SK-N-SH (cell line): ENCODE results near the gene DOCK4.

Source experiments
- CTCF ChIP-seq: fragments of 200-600 bp; sonication (generic); IDR thresholded peaks from 2 replicates; pipeline ENCODE4 v1.6.1; 2017; ENCODE audit warnings: antibody characterized with exemption, mild to moderate bottlenecking, moderate library complexity
- EP300 ChIP-seq, 2 experiments: IDR thresholded peaks; 2 replicates each; pipeline versions ENCODE4 v1.4.0 to v1.6.1; 2012; ENCODE audit warnings: borderline replicate concordance in 1 of 2, low read depth in 1 of 2, low read length in 1 of 2
- NRF1 ChIP-seq: IDR thresholded peaks from 2 replicates; pipeline ENCODE4 v1.6.1; 2012; ENCODE audit warnings: low read depth, mild to moderate bottlenecking, low read length
- POLR2AphosphoS5 ChIP-seq: IDR thresholded peaks from 2 replicates; pipeline ENCODE4 v1.6.1; 2012; ENCODE audit warnings: low read depth, low read length
- REST ChIP-seq: IDR thresholded peaks from 2 replicates; pipeline ENCODE4 v1.6.1; 2012; ENCODE audit warnings: mild to moderate bottlenecking, low read depth, low read length, moderate library complexity
- ZBTB33 ChIP-seq: IDR thresholded peaks from 2 replicates; pipeline ENCODE4 v1.4.0; 2012; ENCODE audit warnings: low read depth, borderline replicate concordance

- TF ChIP-seq CTCF, result no peak
- TF ChIP-seq NRF1, result no peak
- no peak for TF ChIP-seq POLR2AphosphoS5
- no peak for TF ChIP-seq ZBTB33
- no peak for TF ChIP-seq REST
- TF ChIP-seq EP300 (IDR thresholded peaks at IDR 0.05; ENCODE audit: borderline replicate concordance in 1 of 2, low read depth in 1 of 2, low read length in 1 of 2), result no peak
These were observed 213.6 kb downstream of the DOCK4 start for GRCh38 chr7:111992601-111993000.
